ENCODE results near the gene APPBP2. TPM values are rescaled to one million over a fixed set of nuclear protein-coding genes. Genes with fewer than 3 reads are reported as not detected.

The APPBP2 gene
- total RNA-seq, 1 donor from 2014 or later, result 34.8 TPM

DNA sequence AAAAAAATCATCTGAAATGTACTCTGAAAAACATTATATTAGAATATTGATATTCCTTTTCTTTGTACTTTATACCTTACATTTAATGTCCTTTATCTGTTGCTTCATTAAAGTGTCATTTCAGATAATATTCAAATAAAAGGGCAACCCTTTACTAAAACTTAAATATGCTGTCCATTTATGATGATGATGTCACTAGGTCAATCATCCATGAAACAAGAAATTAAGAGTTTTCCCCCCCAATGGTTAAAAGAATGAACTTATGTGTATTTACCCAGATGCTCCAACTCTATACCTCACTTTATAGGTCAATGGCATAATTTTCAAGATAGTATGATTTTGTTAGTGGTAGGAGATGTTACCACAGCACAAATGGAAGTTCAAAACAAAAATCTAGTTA, 15.3 kb downstream of the APPBP2 start:
- no peaks in the 10 kb centered on the region for H3K27me3 Mint-ChIP-seq (ENCODE audit: unreplicated experiment)
- no peaks in the 10 kb centered on the region for H3K9me3 Mint-ChIP-seq (ENCODE audit: unreplicated experiment)
- no peak for DNase-seq (ENCODE audit: low spot score)
- TF ChIP-seq, protein P1, sequence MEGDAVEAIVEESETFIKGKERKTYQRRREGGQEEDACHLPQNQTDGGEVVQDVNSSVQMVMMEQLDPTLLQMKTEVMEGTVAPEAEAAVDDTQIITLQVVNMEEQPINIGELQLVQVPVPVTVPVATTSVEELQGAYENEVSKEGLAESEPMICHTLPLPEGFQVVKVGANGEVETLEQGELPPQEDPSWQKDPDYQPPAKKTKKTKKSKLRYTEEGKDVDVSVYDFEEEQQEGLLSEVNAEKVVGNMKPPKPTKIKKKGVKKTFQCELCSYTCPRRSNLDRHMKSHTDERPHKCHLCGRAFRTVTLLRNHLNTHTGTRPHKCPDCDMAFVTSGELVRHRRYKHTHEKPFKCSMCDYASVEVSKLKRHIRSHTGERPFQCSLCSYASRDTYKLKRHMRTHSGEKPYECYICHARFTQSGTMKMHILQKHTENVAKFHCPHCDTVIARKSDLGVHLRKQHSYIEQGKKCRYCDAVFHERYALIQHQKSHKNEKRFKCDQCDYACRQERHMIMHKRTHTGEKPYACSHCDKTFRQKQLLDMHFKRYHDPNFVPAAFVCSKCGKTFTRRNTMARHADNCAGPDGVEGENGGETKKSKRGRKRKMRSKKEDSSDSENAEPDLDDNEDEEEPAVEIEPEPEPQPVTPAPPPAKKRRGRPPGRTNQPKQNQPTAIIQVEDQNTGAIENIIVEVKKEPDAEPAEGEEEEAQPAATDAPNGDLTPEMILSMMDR (IDR thresholded peaks at IDR 0.05; ENCODE audit: unreplicated experiment), result no peak
- H3K36me3 Mint-ChIP-seq (ENCODE audit: low read depth, unreplicated experiment), result peaks cover 10% of the 10 kb centered on the region
- peaks cover 4% of the 10 kb centered on the region for H3K4me1 Mint-ChIP-seq (ENCODE audit: unreplicated experiment)
- no peak overlapping the region for H3K4me3 Mint-ChIP-seq (ENCODE audit: unreplicated experiment)
- H3K27ac Mint-ChIP-seq (ENCODE audit: unreplicated experiment), result no peak overlapping the region

GRCh38 chr17:60510031-60510430, 16.0 kb downstream of the APPBP2 start:
- peaks cover 10% of the 10 kb centered on the region for H3K36me3 Mint-ChIP-seq (ENCODE audit: low read depth, unreplicated experiment)
- no peak overlapping the region for H3K27ac Mint-ChIP-seq (ENCODE audit: unreplicated experiment)
- no peak overlapping the region for H3K4me3 Mint-ChIP-seq (ENCODE audit: unreplicated experiment)
- no peaks in the 10 kb centered on the region for H3K9me3 Mint-ChIP-seq (ENCODE audit: unreplicated experiment)
- no peaks in the 10 kb centered on the region for H3K27me3 Mint-ChIP-seq (ENCODE audit: unreplicated experiment)
- DNase-seq (ENCODE audit: low spot score), result no peak
- TF ChIP-seq, protein P1 (IDR thresholded peaks at IDR 0.05; ENCODE audit: unreplicated experiment), result no peak
- H3K4me1 Mint-ChIP-seq (ENCODE audit: unreplicated experiment), result peaks cover 4% of the 10 kb centered on the region

DNA sequence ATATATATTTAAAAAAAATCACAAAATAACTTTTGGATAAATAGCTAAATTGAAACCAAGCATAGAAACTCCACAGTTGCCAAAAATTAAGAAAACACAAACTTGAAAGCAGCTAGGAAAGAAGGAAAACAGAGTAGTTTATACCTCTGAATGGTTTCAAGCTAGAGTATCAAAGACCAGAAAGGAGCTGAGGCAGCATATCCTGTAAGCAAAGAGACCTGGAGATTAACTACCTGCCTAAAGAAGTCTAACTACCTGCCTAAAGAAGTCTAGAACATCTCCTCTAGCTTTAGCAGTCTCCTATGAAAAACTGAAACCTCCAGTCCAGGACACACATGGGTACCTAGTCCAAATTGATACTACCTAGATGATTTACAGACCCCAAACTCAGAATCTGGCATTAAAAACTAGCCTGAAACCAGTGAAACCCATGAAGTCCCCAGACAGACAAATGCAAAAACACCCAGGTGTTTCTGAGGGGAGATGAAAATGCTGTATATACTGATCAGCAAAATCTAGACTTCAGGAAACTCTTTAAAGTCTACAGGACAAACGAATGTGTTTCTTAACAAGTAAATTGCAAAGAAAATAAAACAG, 17.6 kb downstream of the APPBP2 start:
- no peak overlapping the region for H3K4me3 Mint-ChIP-seq (ENCODE audit: unreplicated experiment)
- H3K4me1 Mint-ChIP-seq (ENCODE audit: unreplicated experiment), result peaks cover 4% of the 10 kb centered on the region
- peak overlapping the region; percentile 14 for H3K27ac Mint-ChIP-seq (ENCODE audit: unreplicated experiment)
- peaks cover 10% of the 10 kb centered on the region for H3K36me3 Mint-ChIP-seq (ENCODE audit: low read depth, unreplicated experiment)
- TF ChIP-seq, protein P1 (IDR thresholded peaks at IDR 0.05; ENCODE audit: unreplicated experiment), result no peak
- DNase-seq (ENCODE audit: low spot score), result no peak
- H3K27me3 Mint-ChIP-seq (ENCODE audit: unreplicated experiment), result no peaks in the 10 kb centered on the region
- H3K9me3 Mint-ChIP-seq (ENCODE audit: unreplicated experiment), result no peaks in the 10 kb centered on the region

- no peak for DNase-seq (ENCODE audit: low spot score)
- Mint-ChIP-seq H3K4me3 (ENCODE audit: unreplicated experiment) (no peak overlapping the region), H3K36me3 (ENCODE audit: low read depth, unreplicated experiment) (peaks cover 7% of the 10 kb centered on the region)
Observed at GRCh38 chr17:60506312-60506711, 19.7 kb downstream of the APPBP2 start.

DNA sequence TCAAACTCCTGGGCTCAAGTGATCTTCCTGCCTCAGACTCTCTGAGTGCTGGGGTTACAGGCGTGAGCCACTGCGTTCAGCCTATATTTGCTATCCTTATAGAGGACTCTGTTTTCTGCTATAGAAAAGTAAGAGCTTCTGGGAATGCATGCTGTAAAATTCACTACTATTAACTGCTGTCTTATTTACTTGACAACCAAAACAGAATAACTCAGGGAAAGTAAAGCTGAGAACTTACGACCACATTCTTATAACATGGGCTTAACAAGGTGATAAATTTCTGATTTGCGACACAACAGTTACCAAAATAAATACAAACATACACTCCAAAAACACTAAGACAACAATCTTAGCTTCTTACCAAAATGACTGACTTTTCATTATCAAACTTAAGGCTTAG, 23.9 kb downstream of the APPBP2 start:
- no peak overlapping the region for H3K4me3 Mint-ChIP-seq (ENCODE audit: unreplicated experiment)
- H3K36me3 Mint-ChIP-seq (ENCODE audit: low read depth, unreplicated experiment), result peaks cover 9% of the 10 kb centered on the region
- H3K27me3 Mint-ChIP-seq (ENCODE audit: unreplicated experiment), result no peaks in the 10 kb centered on the region
- no peak for DNase-seq (ENCODE audit: low spot score)
- H3K4me1 Mint-ChIP-seq (ENCODE audit: unreplicated experiment), result peaks cover 4% of the 10 kb centered on the region
- TF ChIP-seq, protein P1 (IDR thresholded peaks at IDR 0.05; ENCODE audit: unreplicated experiment), result no peak
- no peak overlapping the region for H3K27ac Mint-ChIP-seq (ENCODE audit: unreplicated experiment)
- H3K9me3 Mint-ChIP-seq (ENCODE audit: unreplicated experiment), result no peaks in the 10 kb centered on the region

More at GRCh38 chr17:60506312-60506711, 19.7 kb downstream of the APPBP2 start:
- Mint-ChIP-seq H3K27me3 (ENCODE audit: unreplicated experiment) (no peaks in the 10 kb centered on the region), H3K27ac (ENCODE audit: unreplicated experiment) (peak overlapping the region; percentile 61), H3K9me3 (ENCODE audit: unreplicated experiment) (no peaks in the 10 kb centered on the region), H3K4me1 (ENCODE audit: unreplicated experiment) (peaks cover 4% of the 10 kb centered on the region)
- TF ChIP-seq, protein P1 (IDR thresholded peaks at IDR 0.05; ENCODE audit: unreplicated experiment), result no peak

Measured in endothelial cell (in vitro differentiated cells).